ENCODE data around the gene SPDYC.

Gene SPDYC

DNA sequence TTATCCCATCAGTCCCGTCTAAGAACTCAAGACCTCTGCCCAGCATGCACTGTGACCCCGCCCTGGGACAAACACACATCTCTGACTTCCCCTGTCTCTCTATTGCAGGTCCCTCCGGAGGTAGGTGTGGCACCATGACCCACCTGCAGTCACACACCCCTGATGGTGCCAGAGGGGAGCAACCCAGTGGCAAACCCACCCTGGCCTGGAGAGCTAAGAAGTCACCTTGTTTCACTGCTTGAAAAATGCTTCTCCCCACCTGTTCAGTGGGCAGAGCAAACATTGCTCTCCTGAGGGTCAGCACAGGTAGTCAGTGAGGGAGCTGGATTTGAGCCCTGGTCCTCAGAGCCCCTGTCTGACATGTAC is 35.6 kb downstream of the SPDYC start:
- TF ChIP-seq, protein P1, sequence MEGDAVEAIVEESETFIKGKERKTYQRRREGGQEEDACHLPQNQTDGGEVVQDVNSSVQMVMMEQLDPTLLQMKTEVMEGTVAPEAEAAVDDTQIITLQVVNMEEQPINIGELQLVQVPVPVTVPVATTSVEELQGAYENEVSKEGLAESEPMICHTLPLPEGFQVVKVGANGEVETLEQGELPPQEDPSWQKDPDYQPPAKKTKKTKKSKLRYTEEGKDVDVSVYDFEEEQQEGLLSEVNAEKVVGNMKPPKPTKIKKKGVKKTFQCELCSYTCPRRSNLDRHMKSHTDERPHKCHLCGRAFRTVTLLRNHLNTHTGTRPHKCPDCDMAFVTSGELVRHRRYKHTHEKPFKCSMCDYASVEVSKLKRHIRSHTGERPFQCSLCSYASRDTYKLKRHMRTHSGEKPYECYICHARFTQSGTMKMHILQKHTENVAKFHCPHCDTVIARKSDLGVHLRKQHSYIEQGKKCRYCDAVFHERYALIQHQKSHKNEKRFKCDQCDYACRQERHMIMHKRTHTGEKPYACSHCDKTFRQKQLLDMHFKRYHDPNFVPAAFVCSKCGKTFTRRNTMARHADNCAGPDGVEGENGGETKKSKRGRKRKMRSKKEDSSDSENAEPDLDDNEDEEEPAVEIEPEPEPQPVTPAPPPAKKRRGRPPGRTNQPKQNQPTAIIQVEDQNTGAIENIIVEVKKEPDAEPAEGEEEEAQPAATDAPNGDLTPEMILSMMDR (IDR thresholded peaks at IDR 0.05; ENCODE audit: low read depth, low read length, missing control alignments) = no peak
- no peak overlapping the region for H3K4me3 ChIP-seq (replicated peaks; ENCODE audit: low read depth, low read length)
- no peak for DNase-seq (ENCODE audit: extremely low read depth, low read depth)

DNA sequence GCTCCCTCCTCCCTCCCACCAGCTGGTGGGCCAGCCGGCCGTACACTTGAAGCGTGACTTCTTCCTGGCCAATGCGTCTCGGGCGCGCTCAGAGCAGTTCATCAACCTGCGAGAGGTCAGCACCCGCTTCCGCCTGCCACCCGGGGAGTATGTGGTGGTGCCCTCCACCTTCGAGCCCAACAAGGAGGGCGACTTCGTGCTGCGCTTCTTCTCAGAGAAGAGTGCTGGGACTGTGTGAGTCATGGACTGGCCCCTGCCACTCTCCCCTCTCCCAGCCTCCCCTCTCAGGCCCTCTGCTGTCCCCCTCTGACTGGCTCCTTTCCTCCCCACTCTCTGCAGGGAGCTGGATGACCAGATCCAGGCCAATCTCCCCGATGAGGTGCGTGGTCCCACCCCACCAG is 36.4 kb downstream of the SPDYC start:
- DNase-seq (ENCODE audit: extremely low read depth, low read depth) = no peak
- TF ChIP-seq, protein P1 (IDR thresholded peaks at IDR 0.05; ENCODE audit: low read depth, low read length, missing control alignments) = no peak
- H3K4me3 ChIP-seq (replicated peaks; ENCODE audit: low read depth, low read length) = no peak overlapping the region

DNA sequence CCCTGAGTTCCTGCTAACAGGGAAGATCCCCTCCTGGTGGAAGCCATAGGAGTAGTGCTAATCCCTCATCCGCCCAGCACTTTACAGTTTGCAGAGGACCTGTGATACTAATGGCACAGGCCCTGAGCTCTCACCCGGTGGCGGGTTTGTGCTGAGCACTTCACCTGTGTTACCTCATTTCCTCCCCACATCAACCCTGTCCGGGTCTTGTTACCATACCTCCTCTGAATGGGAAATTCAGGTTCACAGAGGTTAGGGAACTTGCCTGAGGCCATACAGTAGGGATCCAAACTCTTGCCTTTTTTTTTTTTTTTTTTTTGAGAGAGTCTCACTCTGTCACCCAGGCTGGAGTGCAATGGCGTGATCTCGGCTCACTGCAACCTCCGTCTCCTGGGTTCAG is 36.9 kb downstream of the SPDYC start:
- no peak for DNase-seq (ENCODE audit: extremely low read depth, low read depth)
- no peak overlapping the region for H3K4me3 ChIP-seq (replicated peaks; ENCODE audit: low read depth, low read length)
- TF ChIP-seq, protein P1 (IDR thresholded peaks at IDR 0.05; ENCODE audit: low read depth, low read length, missing control alignments) = no peak

DNA sequence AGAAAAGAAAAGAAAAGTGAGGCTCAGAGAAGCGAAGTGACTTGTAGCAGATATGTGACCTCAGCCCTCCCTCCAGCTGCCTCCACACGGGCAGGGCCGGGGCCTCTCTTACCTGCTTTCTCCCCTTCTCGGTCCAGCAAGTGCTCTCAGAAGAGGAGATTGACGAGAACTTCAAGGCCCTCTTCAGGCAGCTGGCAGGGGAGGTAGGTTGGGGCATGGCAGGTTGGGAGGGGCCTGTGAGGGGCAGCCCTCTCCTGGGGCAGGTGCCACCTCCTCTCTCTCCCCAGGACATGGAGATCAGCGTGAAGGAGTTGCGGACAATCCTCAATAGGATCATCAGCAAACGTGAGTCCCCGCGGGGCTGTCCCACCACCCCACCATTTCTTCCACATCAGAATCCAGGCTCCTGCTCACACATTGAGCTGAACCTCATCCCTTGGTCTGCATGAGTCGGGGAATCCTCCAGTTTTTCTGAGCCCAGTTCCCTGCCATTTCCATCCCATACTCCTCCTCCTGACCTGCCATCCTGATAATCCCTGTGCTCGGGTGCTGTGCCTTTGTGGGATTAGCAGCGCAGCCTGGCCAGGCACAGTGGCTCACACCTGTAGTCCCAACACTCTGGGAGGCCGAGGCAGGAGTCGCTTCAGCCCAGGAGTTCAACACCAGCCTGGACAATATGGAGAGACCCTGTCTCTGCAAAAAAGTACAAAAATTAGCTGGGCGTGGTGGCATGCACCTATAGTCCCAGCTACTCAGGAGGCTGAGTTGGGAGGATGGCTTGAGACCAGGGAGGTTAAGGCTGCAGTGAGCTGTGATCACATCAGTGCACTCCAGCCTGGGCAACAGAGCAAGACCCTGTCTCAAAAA is 38.1 kb downstream of the SPDYC start:
- H3K4me3 ChIP-seq (replicated peaks; ENCODE audit: low read depth, low read length) = no peak overlapping the region
- TF ChIP-seq, protein P1 (IDR thresholded peaks at IDR 0.05; ENCODE audit: low read depth, low read length, missing control alignments) = no peak
- no peak for DNase-seq (ENCODE audit: extremely low read depth, low read depth)

DNA sequence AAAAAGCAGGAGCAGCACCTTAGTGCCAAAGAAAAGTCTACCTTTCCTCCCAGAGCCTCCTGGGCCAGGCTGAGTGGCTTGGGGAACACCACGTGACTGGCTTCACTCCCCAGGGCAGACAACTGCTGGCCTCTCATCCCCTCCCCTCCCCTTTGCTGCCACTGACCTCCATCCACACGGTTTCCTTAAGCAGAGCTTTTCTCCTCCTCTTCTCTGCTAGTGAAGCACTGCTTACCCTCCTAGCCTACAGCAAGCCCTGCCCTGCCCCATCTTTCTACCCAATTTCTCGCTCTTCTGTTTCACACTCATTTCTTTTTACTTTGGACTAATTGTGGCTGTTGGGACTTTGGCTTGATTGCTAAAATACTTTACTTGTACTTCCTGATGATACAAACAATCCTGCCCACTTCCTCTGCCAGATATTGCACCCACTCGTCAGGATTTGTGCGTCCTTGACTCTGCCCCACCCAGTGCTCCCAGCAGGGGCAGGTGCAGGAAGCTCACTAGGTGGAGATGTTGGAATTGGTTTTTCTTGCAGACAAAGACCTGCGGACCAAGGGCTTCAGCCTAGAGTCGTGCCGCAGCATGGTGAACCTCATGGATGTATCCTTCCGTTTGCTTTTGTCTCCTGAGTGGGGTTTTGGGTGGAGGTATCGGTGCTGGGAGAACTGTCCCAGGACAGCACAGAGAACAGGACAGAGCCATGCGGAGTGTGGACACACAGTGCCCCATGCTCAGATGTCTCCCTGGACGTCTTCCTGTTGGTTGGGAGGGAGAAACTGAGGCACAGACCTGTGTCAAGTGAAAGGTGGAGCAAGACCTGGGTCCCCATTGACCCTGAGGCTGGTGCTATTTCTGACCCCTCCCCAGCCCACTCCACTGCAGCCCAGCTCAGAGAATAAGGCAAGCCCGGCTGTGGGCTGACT is 39.0 kb downstream of the SPDYC start:
- TF ChIP-seq, protein P1 (IDR thresholded peaks at IDR 0.05; ENCODE audit: low read depth, low read length, missing control alignments) = no peak
- DNase-seq (ENCODE audit: extremely low read depth, low read depth) = no peak

DNA sequence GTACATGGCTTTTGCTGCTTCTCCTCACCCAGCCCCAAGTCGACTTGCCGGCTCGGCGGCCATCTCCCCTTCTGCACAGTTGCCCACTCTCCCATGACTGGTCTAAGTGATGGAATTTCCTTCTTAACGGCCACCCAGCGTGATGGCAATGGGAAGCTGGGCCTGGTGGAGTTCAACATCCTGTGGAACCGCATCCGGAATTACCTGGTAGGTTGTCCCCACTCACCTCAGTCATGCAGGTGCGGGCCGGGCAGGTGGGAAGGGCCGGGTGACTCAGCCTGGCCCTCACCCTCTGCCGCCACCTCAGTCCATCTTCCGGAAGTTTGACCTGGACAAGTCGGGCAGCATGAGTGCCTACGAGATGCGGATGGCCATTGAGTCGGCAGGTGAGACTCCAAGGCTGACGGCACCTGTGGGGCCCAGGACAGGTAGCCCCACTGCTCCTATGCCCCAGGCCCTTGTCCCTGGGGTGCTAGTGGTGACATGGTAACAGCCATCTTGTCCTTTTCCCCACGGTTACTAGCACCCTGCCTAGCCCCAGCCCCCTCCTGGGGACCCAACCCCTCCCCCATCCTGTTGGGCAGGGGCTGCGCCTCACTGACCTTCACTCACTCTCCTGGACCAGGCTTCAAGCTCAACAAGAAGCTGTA is 39.8 kb downstream of the SPDYC start:
- no peak for DNase-seq (ENCODE audit: extremely low read depth, low read depth)
- TF ChIP-seq, protein P1 (IDR thresholded peaks at IDR 0.05; ENCODE audit: low read depth, low read length, missing control alignments) = no peak
- H3K4me3 ChIP-seq (replicated peaks; ENCODE audit: low read depth, low read length) = no peak overlapping the region

More for the DNA sequence above, 39.0 kb downstream of the SPDYC start:
- no peak overlapping the region for H3K4me3 ChIP-seq (replicated peaks; ENCODE audit: low read depth, low read length)

All from HFF-Myc (cell line).